Cerebellar nuclear complex (tissue), 1 donor: Measurements from ENCODE around the gene ERC2.

Experiments used
- DNase-seq, 2 experiments: peaks; one replicate each; lab custom pipeline; 2025; lab: John Stamatoyannopoulos, UW

Gene ERC2

DNA sequence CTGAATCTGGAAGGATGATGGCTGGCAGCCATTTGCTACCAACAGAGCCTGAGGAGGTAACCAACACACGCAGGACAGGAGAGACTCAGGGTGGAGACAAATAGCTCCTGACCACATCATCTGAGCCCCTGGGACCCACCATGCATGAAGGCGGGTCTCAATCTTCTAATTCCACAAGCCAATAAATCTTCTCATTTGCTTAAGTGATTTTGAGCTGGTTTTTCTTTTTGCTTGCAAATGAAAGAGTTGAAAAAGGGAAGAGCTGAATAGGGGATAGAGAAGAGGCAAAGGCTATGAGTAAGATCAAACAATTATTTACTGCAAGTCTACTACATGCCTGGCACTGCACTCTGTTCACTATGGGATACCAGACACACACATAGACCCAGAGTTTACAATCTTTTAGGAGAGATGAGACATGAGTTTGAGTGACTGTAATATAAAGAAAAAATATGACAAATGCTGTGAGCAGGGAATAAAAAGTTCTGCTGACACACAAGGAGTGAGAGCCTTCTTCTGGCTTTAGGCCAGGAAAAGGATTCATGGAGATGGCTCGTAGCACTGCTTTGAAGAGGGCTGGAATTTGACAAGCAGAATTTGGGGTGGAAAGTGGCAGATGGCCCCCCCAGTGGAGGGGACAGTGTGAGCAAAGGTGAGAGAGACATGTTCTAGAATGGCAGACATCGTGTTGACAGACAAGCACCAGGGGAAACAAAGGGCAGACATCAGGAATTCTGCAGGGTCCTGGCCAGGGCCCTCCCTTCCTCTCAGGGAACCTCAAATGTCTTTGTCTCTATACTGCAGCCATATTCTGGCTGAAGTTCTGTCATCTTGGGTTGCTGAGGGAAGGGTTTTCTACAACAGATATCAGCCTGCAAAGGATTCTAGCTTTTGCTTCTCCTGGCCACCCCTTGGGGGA lies 911.4 kb downstream of the ERC2 start:
- DNase-seq = no peak

DNA sequence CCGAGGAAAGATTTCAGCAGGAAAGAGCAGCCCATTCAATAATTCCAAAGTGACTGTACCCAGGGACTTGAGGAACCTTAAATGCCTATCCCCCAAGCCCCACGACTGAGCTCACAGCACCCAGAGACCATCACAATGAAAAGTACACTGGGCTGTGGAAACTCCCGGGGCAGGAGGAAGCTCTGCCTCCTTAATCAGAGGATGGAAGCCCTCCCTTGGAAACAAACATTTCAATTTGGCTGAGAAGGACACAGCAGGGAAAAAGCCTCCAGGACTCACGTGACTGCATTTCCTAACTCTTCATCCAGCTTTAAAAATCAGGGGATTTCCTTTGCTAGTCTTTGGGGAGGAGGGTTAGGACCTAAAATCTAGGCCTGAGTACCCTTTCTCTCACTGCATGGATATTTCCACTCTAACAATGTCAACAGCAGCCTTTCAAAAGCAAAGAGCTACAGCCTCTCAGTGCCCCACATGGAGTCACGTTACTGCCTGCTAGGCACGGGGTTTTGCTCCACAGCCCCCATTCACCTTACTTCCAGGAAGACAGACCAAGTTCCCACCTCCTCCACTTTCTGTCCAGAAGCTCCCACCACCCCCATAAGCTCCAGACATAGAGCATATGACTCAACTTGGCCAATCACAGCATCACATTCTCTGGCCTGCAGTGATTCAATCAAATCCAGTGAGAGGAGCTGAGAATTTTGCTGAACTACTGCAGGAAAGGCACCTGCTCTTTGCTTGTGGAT lies 912.2 kb downstream of the ERC2 start:
- no peak for DNase-seq

DNA sequence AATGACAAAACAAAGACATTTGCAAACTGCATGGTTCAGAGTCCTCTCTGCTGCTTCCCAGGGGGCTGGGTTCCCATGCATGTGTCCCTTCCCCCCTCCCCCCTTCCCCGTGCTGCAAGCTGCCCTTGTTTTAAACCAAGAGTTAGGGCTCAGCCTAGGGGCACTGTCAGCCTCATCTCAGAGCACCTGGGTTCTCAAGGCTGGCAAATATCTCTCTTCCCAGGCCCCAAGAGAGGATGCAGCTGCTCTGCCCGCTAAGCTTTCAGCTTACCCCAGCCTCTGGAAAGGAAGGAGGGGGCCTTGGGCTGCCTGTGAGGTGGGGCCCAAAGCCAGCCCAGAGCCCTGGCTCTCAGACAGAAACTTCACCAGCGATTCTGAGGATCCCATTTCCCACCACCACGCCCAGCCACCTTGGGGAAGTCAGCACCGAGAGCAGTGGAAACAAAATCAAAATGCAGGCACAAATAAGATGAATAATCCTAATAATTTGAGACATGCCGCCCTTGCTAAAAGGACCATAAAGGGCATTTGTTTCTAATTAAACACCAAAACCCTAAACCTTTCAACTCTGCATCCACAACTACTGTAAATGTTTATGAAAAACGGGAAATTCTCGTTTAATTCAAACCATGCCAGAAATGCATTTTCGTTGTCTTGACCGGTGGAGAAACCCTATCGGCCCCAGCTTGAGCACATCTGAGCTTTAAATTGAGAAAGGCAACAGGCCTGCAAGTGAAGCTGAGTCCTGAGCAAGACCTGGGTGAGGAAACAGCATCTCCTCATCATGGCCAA lies 913.4 kb downstream of the ERC2 start:
- no peak for DNase-seq

DNA sequence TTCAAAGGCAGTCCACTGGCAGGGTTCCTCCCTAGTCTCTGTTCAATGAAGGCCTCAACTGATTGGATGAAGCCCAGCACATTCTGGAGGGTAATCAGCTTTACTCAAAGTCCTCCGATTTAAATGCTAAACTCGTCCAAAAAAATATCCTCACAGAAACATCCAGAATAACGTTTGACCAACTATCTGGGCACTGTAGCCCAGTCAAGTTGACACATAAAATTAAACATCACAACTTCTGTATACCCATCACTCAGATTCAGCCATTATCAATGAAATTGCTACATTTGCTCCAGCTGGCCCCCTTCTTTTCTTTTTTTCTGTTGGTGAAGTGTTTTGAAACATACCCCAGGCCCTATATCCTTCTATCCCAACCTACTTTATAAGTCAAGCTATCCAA lies 916.6 kb downstream of the ERC2 start:
- no peak for DNase-seq

DNA sequence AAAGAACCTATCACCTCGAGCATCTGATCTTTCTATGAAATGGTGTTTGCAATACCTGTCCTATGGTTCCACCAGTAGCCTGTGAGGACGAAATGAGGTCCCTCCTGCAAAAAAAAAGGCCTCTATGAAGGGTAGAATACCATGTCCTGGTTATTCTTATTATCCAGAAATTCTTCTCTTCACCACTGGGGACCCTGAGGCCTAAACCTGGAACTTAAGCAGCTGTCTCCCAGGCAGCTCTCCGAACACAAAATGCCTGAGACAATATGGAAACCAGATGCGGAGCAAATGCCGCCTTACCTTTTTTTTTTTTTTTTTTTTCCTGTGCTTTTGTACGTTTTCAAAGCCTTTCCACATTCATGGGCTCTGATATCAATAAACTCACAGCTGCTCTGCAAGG lies 919.1 kb downstream of the ERC2 start:
- no peak for DNase-seq

DNA sequence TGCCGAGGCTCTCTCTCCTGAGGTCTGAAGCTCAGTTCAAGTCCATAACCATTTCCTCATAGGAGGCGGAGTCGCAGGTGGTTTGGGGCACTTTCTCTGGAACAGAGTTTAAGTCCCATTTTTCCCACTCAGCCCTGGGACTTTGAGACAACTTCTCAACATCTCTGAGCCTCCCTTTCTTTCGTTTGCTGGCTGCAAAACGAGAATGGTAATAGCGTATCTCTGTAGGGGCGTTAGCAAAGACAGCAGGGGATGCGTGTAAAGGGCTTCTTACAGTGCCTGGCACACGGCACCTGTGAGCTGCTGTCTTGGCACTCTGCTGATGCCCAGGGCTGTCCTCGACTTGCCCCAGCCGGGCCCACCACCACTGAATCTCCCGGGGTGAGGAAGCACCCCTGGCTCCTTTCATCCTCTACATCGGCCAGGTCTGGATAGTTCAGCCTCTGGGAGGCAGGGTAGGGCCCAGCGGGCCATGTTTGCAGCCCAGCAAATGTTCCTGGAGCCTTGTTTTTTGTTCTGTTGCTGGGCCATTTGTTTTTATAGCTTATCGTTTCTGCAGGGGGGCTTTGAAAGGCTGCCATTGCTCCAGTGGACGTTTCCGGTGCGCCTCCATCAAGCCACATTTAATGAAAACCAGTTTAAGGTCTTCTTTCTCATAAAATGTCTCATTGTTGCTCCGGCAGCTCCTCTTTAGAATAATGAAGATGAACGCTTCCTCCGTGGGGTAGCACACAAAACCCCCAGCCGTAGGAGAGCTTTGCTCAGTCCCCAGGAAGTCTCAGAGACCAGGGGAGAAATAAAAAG lies 921.2 kb downstream of the ERC2 start:
- no peak for DNase-seq

DNA sequence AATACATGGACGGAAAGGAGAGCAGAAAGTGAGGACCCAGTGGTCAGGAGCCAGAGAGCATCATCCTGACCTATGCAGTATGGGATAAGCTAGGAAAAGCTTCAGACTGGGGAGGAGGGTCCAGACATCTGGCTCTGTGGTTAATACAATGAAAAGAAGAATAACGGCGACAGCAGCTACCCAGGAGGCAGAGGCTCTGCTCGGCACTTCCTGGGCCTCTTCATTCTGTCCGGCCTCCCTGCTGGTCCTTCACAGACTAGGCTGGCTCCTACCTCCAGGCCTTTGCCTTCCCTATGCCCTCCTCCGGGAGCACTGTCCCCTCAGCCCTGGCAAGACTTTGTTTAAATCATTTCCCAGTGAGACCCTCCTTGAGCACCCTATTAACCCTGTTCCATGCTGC lies 922.3 kb downstream of the ERC2 start:
- no peak for DNase-seq

DNA sequence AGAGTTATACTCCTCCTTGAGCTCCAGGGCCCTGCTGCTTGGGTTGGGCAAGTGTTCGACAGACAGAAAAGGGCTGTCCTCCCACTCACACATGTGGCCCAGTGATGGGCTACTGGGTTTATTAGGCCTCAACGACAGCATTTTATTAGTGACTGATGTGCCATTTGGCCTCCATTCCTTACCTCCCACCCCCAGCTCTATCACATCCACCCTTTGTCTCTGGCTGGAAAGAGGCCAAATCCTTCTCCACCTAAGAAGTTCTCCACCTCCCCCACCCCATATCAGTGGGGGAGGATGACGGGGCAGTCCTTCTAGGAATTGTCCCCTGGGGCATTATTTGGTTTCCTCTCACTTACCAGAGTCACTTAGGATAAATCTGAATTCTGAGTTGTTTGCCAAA lies 924.0 kb downstream of the ERC2 start:
- no peak for DNase-seq

DNA sequence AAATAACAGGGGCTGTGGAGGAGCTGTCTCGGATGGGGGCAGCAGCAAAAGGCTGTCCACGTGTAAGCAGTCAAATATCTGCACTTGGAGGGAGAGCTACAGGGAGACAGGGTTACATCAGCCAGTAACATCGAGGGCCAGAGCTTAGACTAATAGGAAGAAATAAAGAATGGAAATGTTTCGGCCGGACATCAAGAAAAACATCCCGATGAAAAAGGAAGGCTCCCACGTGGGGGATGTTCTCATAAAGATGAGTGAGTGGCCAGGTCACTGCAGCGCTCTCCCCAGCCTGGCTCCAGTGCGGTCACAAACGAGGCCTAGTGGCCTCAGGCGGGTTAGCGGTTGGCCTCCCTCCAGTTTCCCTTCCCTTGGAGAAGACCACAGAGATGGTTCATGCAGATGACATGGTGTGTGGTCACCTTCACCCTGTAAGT lies 925.1 kb downstream of the ERC2 start:
- DNase-seq = no peak

DNA sequence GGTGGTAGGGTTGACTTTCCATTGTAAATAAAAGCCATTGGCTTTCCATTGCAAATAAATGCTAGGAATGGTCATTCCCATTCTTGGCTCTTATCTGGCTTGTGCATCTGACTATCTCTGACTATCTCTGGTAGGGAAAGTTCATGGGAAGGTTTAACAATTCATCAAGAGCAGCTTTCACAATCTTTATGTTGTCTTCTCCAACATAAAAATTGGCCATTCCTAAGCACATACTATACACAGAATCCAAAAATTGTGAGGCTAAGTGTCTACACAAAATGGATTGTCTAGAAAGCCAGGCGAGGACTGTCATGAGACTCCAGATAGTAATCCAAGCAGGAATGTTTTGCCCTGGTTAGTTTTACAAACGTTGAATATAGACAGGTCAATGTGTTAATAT lies 926.8 kb downstream of the ERC2 start:
- DNase-seq = no peak

DNA sequence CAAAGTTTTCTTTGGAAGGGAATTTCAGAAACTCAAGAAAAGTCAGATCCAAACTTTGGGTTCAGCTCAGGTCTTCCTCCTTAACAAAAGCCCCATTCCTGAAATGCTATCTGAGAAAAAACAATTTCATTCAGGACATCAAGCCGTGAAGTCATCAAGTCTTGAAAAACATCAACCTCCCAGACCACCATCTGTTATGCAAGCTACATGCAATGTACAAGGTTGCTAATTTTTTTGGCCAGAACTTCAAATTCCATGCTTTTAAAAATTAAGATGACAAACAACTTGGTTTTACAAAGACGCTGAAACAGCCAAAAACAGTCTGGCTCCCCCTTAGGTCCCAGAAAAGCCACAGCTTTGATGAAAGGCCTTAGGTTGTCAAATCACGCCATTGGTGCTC lies 927.3 kb downstream of the ERC2 start:
- no peak for DNase-seq

DNA sequence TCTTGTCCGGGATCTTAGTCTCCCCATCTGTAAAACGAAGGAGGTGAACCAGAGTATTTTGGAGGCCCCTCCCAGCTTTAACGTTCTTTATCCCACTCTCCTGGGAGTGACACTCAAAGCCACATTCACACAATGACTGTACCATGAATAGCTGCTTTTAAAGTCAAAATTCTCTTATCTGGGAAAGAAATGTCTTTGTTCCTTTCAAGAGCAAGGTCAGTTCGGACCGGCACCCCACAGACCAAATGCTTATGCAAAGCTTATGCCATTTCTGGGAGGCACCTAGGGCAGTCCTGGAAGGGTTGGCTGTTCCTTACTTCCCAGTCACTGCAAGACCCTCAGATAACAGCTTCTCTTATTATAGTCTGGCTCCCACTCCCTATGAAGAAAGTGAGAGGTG lies 927.7 kb downstream of the ERC2 start:
- DNase-seq = no peak

DNA sequence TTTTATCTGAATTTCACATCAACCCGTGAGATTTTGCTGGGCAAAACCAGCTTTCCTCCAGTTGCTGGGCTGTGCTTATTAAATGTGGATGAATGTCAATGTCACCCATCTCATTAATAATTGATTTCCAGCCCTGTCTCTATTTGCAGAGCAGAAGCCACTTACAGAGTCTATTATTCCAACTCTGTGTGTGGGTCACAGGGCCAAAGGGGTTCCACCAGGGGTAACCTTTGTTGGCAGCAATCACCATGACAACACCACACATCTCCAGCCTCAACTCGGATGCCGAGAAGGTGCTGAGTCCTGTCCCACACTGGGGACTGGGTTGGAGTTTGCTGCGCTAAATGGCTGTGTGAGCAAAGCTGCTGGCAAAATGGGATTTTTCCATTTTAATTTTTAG lies 930.1 kb downstream of the ERC2 start:
- no peak for DNase-seq

DNA sequence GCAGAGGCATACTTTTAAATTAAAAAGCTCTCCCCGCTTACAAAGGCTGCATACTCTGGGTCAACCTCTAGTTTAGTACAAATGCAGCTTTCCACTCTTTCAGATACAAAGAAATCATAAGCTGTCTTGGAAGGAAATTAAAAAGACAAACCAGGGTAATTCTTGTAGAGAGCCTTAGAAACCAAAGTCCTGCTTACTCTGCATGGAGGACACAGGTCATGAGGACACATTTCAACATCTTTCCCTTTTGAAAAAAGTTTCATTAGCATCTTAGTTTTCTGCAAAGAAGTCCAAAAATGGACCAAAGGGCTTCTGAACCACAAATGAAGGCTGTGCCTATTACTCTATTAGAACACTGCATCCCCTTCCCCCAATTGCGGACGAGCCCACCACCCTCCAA lies 930.7 kb downstream of the ERC2 start:
- no peak for DNase-seq

DNA sequence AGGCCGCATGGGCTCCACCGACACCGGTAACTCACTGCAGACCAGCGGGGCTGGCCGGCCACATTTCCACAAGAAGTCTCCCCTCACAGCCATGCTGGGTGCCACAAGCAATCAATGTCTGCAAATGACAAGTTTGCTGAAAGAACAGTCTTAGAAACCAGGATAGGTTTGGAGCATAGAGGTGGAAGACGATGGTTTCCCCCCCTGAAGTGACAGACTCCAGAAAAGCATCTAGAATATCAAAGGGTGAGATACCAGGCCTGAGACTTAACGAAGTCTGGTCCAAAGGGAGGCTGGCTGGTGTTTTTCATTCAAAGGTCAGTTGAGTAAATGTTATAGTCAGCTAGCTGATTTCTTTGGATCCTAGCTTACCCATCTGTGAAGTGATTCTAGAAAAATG lies 931.1 kb downstream of the ERC2 start:
- DNase-seq = no peak

DNA sequence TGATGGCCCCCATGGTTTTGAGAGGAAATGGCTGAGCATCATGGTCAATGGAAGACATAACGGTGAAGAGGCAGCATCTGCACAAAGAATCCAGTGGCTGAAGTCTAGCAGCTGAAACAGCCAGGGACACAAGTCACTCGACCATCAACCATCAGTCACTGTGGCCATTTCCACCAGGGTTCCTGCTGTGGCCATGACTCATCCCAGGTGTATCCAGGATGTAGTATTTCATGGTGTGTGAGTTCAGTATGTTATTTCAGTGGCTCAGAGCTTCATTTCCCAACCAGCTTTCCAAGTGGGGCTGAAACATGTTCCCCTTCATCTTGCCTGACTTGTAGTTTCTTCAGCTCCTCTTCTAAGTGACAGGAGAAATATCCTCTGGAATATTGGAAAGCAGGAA lies 933.4 kb downstream of the ERC2 start:
- no peak for DNase-seq

DNA sequence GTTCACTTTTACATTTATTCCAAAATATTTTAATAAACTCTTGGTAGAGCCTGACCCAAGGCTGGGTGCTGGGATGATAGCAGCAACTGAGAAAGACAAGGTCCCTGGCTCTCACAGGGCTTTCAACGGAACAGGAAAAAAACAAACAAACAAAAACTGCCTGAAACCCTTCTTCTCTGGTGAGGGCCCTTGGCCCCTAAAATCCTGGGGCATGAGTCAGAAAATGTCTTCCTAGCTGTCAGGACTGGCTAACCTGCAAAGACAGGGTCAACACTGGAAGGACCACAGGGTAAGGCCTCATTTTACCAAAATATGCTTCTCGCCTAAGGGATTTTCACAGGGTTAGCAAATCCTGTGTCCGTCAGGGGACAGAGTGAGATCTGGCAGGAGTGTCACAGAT lies 935.5 kb downstream of the ERC2 start:
- DNase-seq = no peak

DNA sequence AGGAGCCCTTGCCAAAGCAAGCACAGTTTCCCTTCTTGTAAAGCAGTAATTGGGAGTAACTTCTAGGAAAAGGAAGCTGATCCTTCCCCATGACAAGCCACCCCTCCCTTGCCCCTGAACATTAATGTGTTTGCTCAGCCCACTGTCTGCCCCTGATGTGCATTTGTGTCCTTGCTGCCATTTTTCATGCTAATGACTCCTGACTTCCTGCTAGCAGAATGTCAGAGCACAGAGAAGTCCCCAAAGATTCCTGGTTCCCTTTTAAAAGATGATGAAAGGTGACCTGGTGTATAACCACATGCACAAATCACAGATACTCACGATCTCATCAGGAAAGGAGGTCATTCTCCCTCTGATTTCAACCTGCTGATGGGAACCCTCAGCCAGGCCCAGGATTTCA lies 936.9 kb downstream of the ERC2 start:
- no peak for DNase-seq

DNA sequence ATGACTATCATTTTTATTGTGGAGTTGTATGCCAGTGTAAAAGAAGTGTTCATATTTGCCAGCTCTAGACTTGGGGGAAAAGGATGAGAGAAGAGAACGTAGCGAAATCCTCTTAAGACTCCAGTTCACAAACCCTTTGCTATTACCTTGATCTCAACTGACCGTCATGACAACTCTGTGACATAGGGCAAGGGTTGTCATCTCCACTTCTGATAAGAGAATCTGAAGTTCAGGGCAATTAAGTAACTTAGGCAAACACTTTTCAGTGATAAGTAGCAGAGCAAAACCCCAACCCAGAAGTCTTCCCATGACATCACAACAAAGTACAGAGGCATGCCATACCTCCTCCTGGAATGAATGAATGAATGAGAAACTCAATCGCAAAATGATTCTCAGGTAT lies 940.9 kb downstream of the ERC2 start:
- no peak for DNase-seq

DNA sequence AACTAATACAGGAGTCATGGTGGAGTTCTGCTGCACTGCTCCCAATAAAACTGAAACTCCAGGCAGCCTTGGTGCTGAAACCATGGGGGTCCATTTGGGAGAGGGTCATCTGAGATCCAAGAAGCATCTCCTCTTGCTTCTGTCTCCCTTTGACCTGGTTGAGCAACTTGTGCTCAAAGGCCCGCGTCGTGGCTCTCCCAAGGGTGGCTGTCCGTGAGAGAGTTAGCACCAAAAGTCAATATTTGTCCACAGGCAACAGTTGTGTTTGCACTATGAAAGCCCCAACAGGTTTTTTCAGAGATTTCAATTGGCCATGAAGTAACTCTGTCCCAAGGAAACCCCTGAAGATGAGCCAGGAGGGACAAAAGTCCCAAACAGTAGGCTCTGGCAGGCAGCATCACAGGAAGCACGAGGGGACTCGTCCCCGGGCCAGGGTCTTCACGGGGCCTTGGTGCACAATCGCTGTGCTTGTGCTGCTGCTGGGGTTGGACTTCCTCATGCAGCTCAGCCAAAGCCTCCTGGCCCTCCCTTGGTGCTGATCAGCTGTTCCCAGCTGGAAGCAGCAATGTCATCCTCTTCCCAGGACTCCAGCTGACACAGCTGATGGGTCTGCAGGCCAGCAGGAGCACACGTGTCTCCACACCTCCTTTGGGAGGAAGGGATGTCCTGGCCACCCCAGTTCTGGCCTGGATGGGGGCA lies 941.8 kb downstream of the ERC2 start:
- DNase-seq = no peak

DNA sequence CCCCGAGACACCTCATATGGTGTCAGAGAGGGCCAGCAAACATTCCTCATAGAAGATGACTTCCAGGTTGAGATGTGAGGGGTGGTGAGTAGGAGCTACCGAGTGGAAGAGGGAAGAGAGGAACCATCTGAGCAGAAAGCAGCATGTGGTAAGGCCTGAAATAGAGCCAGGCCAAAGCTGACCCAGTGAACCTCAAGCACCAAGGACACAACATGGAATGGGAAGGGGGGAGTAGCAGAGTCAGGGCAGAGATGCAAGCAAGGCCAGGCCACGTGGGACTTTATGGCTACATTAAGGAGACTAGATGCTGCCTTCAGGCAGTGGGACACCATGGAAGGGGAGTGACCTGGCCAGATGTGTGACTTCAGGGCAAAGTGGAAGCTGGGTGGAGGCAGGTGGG lies 942.8 kb downstream of the ERC2 start:
- DNase-seq = no peak
